AG09309 (cell line): Measurements from ENCODE around the gene SNX24.
A peak's percentile ranks its signal among the peaks of the same experiment; 100 is the strongest.

Experiments
- DNase-seq: peaks from one replicate; pipeline ENCODE4 v3.0.0-alpha.2; 2010; ENCODE audit warnings: low read depth
- H3K4me3 ChIP-seq: 2 replicates; pipeline ENCODE4 v1.5.1; 2011; ENCODE audit warnings: mild to moderate bottlenecking, low read depth, low read length, moderate library complexity; ENCODE audit not compliant: control insufficient read depth
- CTCF ChIP-seq: IDR thresholded peaks from 2 replicates; pipeline ENCODE4 v1.5.1; 2011; ENCODE audit warnings: mild to moderate bottlenecking, low read depth, low read length, inconsistent platforms; ENCODE audit not compliant: insufficient read depth, control insufficient read depth; ENCODE audit errors: missing control alignments

The SNX24 gene, protein sequence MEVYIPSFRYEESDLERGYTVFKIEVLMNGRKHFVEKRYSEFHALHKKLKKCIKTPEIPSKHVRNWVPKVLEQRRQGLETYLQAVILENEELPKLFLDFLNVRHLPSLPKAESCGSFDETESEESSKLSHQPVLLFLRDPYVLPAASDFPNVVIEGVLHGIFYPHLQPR

GRCh38 chr5:122845229-122846050, at the start of gene SNX24:
SNX24 (plus strand) TSS chr5:122845613; CDS start chr5:122845634, 21 bp downstream.
- no peak for TF ChIP-seq CTCF
- DNase-seq = no peak
- H3K4me3 ChIP-seq = peak within 1 kb of the TSS; percentile 83

- peak; percentile 21 for DNase-seq
- no peak overlapping the region for H3K4me3 ChIP-seq
- no peak for TF ChIP-seq CTCF
Measured at GRCh38 chr5:122805481-122805880, 39.9 kb upstream of the SNX24 start.

DNA sequence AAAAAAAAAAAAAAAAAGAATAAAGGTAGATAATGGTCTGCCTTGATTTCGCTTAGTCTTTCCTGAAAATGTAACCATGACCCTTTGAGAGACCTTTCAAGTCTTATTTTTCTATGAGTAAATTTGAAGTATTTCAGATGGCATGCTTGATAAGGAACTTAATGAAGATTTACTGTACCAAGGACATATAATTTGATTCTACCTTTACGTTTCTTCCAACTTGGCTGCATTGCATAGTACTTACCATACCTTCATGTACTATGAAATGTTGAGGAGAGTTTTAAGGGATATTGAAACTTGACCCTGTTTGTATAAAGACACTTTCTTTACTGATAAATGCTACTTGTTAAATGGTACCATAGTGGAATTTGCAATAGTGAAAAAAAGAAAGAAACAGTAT, 35.0 kb upstream of the SNX24 start:
- DNase-seq = no peak
- H3K4me3 ChIP-seq = no peak overlapping the region
- no peak for TF ChIP-seq CTCF

DNA sequence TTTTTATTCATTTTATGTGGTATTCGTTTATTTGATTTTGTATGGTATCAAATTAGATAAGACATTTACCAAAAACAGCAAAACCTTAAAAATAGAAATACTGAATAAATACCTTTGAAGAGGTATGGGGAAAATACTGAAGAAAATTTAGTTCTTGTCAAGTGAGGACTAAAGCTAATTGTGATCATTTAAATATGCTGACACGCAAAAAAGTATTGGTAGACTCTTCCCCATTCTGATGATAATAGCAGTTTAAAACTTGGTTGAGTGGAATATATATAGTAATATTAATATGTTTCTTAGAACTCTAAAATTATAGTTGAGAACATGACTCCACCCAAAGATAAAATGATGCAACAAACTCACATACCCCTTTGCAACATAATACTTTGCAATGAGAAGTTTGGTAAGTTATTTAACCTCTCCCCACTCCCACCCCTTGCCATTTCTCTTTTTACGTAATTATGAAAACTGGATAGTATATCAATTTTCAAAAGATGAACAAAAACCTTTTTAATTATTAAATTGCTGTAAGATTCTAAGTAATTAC, 30.1 kb upstream of the SNX24 start:
- no peak for DNase-seq
- TF ChIP-seq CTCF = no peak
- H3K4me3 ChIP-seq = no peak overlapping the region

DNA sequence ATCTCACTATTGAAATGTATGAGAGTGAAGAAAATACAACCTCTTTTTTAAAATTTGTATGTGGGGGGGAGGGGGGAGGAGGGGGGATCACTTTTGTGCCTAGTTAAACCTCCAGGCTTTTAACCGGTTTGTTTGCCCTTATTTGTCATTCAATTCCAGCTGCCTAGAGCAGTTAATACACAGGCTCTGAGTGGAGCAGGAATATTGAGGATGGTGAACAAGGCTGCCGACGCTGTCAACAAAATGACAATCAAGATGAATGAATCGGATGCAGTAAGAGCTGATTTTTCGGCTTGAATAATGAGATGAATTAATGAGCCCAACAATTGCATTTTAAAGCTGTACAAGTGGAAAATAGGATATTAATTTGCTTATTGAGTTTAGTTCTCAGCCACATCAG, 28.7 kb upstream of the SNX24 start:
- no peak for DNase-seq
- TF ChIP-seq CTCF = no peak
- no peak overlapping the region for H3K4me3 ChIP-seq

DNA sequence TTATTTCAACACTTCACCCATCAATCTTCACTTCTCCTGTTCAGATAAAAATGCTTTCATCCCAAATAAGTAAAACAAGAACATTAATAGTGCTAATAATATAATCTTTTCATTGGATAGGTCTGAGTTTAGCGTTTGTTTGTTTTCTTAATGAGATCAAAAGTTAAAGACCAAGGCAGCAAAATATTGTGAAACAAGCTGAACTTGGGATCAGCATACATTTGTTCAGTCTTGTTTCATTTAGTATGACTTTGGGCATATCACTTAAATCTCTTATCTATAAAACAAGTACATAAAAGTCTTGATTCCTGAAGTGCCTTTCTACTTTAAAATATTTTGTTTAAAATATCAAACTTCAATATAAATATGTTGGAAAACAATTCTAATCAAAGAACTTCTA, 13.4 kb upstream of the SNX24 start:
- H3K4me3 ChIP-seq = no peak overlapping the region
- TF ChIP-seq CTCF = no peak
- no peak for DNase-seq
